Natural killer cell (primary cell): ENCODE results near the gene THSD4. TPM values are rescaled to one million over a fixed set of nuclear protein-coding genes. Genes with fewer than 3 reads are reported as not detected.

Experiments used
- ATAC-seq, 3 donors: fragments of 150-1000 bp in 2 of 3; fragments of 200-7000 bp in 1 of 3; cut with Tn5 transposase; 1 replicate in 1 of 3; 2 replicates in 2 of 3; pipeline ENCODE4 v1.10.0; 2021; ENCODE audit warnings: mild to moderate bottlenecking in 2 of 3, moderate library complexity in 2 of 3
- DNase-seq, 2 donors: peaks; one replicate each; pipeline versions ENCODE4 v3.0.0 to v3.0.0-alpha.2; 2013 to 2021; ENCODE audit warnings: mixed read lengths in 1 of 2
- H3K27ac ChIP-seq: one replicate; pipeline ENCODE4 v1.5.1; 2013; ENCODE audit warnings: mild to moderate bottlenecking, low read length
- H3K27me3 ChIP-seq: one replicate; pipeline ENCODE4 v1.6.1; 2013; ENCODE audit warnings: low read length; ENCODE audit not compliant: control insufficient read depth, insufficient read depth
- H3K36me3 ChIP-seq: one replicate; pipeline ENCODE4 v1.6.1; 2013; ENCODE audit warnings: low read length; ENCODE audit not compliant: control insufficient read depth, insufficient read depth
- H3K4me1 ChIP-seq: one replicate; pipeline ENCODE4 v1.6.1; 2013; ENCODE audit warnings: low read length; ENCODE audit not compliant: control insufficient read depth, insufficient read depth
- H3K4me3 ChIP-seq: one replicate; pipeline ENCODE4 v1.5.1; 2013; ENCODE audit warnings: low read length
- H3K9me3 ChIP-seq: one replicate; pipeline ENCODE4 v1.6.1; 2013; ENCODE audit warnings: low read length; ENCODE audit not compliant: control insufficient read depth, insufficient read depth
- H3K27ac Mint-ChIP-seq, 2 donors: one replicate each; pipeline ENCODE4 v1.8.0; 2022; ENCODE audit warnings: mild to moderate bottlenecking in 2 of 2, mixed read lengths in 2 of 2, moderate library complexity in 1 of 2
- H3K27me3 Mint-ChIP-seq, 2 donors: one replicate each; pipeline ENCODE4 v1.8.0; 2022; ENCODE audit warnings: low read depth in 2 of 2, mixed read lengths in 2 of 2
- H3K36me3 Mint-ChIP-seq: one replicate; pipeline ENCODE4 v1.8.0; 2022; ENCODE audit warnings: mixed read lengths
- H3K4me1 Mint-ChIP-seq, 2 donors: one replicate each; pipeline ENCODE4 v1.8.0; 2022; ENCODE audit warnings: mixed read lengths in 2 of 2
- H3K4me3 Mint-ChIP-seq: one replicate; pipeline ENCODE4 v1.8.0; 2022; ENCODE audit warnings: mild to moderate bottlenecking, moderate library complexity, mixed read lengths
- H3K9me3 Mint-ChIP-seq, 2 donors: one replicate each; pipeline ENCODE4 v1.8.0; 2022; ENCODE audit warnings: mixed read lengths in 2 of 2
- WGBS: methylation state at CpG from one replicate; pipeline ENCODE4 v1.1.7; 2013; ENCODE audit warnings: missing lambda C conversion rate; ENCODE audit not compliant: insufficient coverage; 5-methylcytosine and 5-hydroxymethylcytosine counted together
- intact Hi-C: fragments of 100-400 bp; cut with micrococcal nuclease; formaldehyde crosslinking; loops from one replicate; pipeline ENCODE4 v1.14.2; 2022
- total RNA-seq, 4 donors: library from RNA; stranded (reverse); fragments of 120-200 nt in 1 of 4; gene quantifications; one replicate each; pipeline versions ENCODE4 v1.2.3 to v1.2.4, GENCODE V29; 2013 to 2022
- TF ChIP-seq, protein P1 (sequence below): fragments of 200-600 bp; IDR thresholded peaks from one replicate; pipeline ENCODE4 v1.8.0; 2022; ENCODE audit warnings: antibody characterized with exemption

THSD4 gene
- total RNA-seq, 3 donors from 2014 or later (not counting 1 experiment from before 2014, with no cell fraction given), result not detected

- no peaks in the 10 kb centered on the region for H3K36me3 Mint-ChIP-seq
- Histone ChIP-seq H3K9me3 (no peaks in the 10 kb centered on the region), H3K4me3 (no peak overlapping the region), H3K4me1 (no peaks in the 10 kb centered on the region), H3K27me3 (no peaks in the 10 kb centered on the region), H3K27ac (no peak overlapping the region), H3K36me3 (no peaks in the 10 kb centered on the region)
- DNase-seq (no peak), ATAC-seq (no peak)
- TF ChIP-seq, protein P1, sequence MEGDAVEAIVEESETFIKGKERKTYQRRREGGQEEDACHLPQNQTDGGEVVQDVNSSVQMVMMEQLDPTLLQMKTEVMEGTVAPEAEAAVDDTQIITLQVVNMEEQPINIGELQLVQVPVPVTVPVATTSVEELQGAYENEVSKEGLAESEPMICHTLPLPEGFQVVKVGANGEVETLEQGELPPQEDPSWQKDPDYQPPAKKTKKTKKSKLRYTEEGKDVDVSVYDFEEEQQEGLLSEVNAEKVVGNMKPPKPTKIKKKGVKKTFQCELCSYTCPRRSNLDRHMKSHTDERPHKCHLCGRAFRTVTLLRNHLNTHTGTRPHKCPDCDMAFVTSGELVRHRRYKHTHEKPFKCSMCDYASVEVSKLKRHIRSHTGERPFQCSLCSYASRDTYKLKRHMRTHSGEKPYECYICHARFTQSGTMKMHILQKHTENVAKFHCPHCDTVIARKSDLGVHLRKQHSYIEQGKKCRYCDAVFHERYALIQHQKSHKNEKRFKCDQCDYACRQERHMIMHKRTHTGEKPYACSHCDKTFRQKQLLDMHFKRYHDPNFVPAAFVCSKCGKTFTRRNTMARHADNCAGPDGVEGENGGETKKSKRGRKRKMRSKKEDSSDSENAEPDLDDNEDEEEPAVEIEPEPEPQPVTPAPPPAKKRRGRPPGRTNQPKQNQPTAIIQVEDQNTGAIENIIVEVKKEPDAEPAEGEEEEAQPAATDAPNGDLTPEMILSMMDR, result no peak
- 68% methylated on average over 5 of the region's 5 CpGs for WGBS
- no peaks in the 10 kb centered on the region for H3K9me3 Mint-ChIP-seq
- H3K4me1 Mint-ChIP-seq, result no peaks in the 10 kb centered on the region
- intact Hi-C loops, result no loop called here
- no peak overlapping the region for H3K4me3 Mint-ChIP-seq
- H3K27me3 Mint-ChIP-seq, result peaks cover 20 to 44% of the 10 kb centered on the region in 2 donors
- no peak overlapping the region for H3K27ac Mint-ChIP-seq
Measured at GRCh38 chr15:71352125-71352524, 236.9 kb downstream of the THSD4 start.

DNA sequence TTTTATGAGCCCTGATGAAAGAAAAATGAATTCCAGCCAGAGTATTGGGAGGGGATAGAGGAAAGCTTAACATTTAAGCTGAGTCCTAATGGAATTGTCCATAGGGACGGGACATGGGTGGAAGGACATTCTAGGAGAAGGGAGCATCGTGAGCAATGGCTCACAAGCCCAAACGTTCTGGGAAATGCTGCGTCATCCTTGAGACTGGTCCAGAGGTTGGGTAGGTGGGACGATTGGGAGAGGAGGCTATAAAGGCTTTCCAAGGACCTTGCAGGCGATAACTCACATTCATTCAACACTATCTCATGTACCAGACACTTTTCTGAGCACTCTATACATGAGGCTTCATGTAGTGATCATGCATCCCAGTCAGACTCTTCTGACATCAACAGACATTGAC lies 237.5 kb downstream of the THSD4 start:
- Histone ChIP-seq H3K4me1 (no peaks in the 10 kb centered on the region), H3K9me3 (no peaks in the 10 kb centered on the region), H3K27me3 (no peaks in the 10 kb centered on the region), H3K4me3 (no peak overlapping the region), H3K27ac (no peak overlapping the region), H3K36me3 (no peaks in the 10 kb centered on the region)
- no peaks in the 10 kb centered on the region for H3K36me3 Mint-ChIP-seq
- intact Hi-C loops, result no loop called here
- no peaks in the 10 kb centered on the region for H3K9me3 Mint-ChIP-seq
- ATAC-seq, result no peak
- 76% methylated on average over 5 of the region's 6 CpGs for WGBS
- no peaks in the 10 kb centered on the region for H3K4me1 Mint-ChIP-seq
- TF ChIP-seq, protein P1, result no peak
- peaks cover 18 to 38% of the 10 kb centered on the region in 2 donors for H3K27me3 Mint-ChIP-seq
- no peak overlapping the region for H3K27ac Mint-ChIP-seq
- no peak for DNase-seq
- no peak overlapping the region for H3K4me3 Mint-ChIP-seq

DNA sequence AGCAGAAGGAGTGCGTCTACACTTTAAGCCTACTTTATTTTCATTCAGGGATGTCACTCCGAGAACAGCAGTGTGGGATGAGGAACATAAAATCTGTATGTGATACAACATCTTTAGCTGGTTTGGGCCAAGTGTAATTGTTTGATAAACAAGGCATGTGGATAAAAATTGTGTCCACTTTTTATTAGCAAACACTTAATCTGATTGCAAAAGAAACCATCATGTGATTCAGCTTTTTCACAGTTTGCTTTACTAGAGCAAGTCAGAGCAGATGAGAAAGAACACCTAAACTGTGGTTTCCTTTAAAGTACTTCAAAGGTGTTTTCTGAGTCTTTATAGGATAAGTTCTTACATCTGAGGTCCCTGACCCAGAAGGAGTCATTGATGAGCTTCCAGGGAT lies 237.9 kb downstream of the THSD4 start:
- H3K36me3 Mint-ChIP-seq, result no peaks in the 10 kb centered on the region
- 80% methylated on average over 1 of the region's 2 CpGs for WGBS
- intact Hi-C loops, result no loop called here

GRCh38 chr15:71355268-71355667 lies 240.0 kb downstream of the THSD4 start:
- no peaks in the 10 kb centered on the region for H3K4me1 Mint-ChIP-seq
- no peaks in the 10 kb centered on the region for H3K9me3 Mint-ChIP-seq
- no peak for DNase-seq
- intact Hi-C loops, result no loop called here
- Histone ChIP-seq H3K4me3 (no peak overlapping the region), H3K4me1 (no peaks in the 10 kb centered on the region), H3K27me3 (no peaks in the 10 kb centered on the region), H3K27ac (no peak overlapping the region), H3K36me3 (no peaks in the 10 kb centered on the region), H3K9me3 (no peaks in the 10 kb centered on the region)
- H3K27ac Mint-ChIP-seq, result no peak overlapping the region
- no peak for ATAC-seq
- peaks cover 9 to 26% of the 10 kb centered on the region in 2 donors for H3K27me3 Mint-ChIP-seq
- TF ChIP-seq, protein P1, result no peak
- no peak overlapping the region for H3K4me3 Mint-ChIP-seq
- 84% methylated on average over 3 of the region's 3 CpGs for WGBS
- H3K36me3 Mint-ChIP-seq, result no peaks in the 10 kb centered on the region

More for the DNA sequence above, 237.9 kb downstream of the THSD4 start:
- Mint-ChIP-seq H3K27ac (no peak overlapping the region), H3K4me1 (no peaks in the 10 kb centered on the region), H3K27me3 (peaks cover 15 to 36% of the 10 kb centered on the region in 2 donors), H3K9me3 (no peaks in the 10 kb centered on the region), H3K4me3 (no peak overlapping the region)
- H3K36me3 ChIP-seq, result no peaks in the 10 kb centered on the region
- TF ChIP-seq, protein P1, result no peak
- no peaks in the 10 kb centered on the region for H3K9me3 ChIP-seq
- ATAC-seq (no peak), DNase-seq (no peak)
- H3K4me3 ChIP-seq, result no peak overlapping the region
- no peaks in the 10 kb centered on the region for H3K27me3 ChIP-seq
- H3K27ac ChIP-seq, result no peak overlapping the region
- no peaks in the 10 kb centered on the region for H3K4me1 ChIP-seq
